Activated T-helper 1 cell treated with Interleukin-2 at 50 U/mL for 16 hours (primary cell): ENCODE results near the gene AUH.
"Not testable (repeated sequence)": the region's sequence is repeated elsewhere in the genome, so short reads cannot be mapped to it uniquely, and the experiment has no call there.

Source experiments
- DNase-seq: peaks from one replicate; pipeline ENCODE4 v3.0.0-alpha.2; 2020; ENCODE audit warnings: low read depth

The AUH gene

DNA sequence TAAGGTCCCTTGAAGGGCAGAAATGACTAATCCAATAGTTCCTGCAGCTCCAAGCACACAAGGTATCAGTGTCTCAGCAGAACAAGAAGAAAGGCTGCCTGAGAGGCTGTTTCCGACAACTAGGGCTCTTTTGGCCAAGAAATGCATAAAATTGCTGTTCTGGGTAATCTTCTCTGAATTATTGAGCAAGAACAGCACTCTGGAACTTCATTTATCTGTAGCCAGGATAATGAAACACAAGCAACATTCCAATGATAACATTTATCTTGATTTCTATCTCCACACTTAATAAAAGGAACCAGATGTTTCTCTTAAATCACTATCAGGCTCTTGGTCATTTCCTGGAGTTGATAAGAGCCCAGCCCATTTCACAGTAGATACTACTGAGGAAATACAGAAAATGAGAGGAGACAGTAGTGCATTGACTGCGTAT, 17.0 kb upstream of the AUH start:
- no peak for DNase-seq

GRCh38 chr9:91378054-91378453, 16.3 kb upstream of the AUH start:
- not testable (repeated sequence) for DNase-seq

GRCh38 chr9:91376239-91376638, 14.5 kb upstream of the AUH start:
- no peak for DNase-seq

DNA sequence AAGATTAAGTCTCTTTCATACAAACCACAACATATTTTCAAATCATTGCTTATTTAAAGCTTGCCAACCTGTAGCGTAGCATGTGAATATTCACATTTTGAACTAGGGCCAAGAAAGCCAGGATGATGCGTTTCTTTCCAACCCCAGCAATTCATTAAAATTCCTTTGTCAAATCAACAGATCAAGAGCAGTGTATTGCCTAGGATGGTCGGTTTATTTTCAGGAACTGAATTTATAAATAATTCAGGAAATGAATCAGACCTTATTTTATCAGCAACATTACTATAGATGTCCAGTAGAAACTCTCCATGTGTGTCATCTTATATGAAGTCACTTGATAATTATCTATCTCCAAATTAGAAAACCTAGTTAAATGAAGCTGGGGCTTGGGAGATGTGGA, 13.2 kb upstream of the AUH start:
- DNase-seq: no peak

DNA sequence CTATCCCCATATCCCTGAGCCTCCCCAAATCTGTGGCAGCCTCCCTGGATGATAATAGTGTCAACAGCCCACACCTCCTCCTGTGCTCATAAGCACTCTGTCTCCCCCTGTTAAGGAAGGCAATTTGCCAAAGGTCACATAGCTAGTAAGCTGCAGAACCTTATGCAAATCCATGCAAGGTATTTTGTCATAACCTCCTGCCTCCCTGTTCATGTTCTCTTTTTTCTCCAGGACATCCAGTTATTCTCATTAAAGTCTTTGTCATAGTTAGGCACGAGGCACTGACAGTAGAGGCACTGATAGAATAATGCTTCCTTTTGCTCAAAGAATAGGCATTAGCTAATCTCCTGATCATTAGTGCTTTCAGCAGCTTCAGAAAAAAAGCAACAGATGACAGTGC, 10.2 kb upstream of the AUH start:
- DNase-seq: no peak

DNA sequence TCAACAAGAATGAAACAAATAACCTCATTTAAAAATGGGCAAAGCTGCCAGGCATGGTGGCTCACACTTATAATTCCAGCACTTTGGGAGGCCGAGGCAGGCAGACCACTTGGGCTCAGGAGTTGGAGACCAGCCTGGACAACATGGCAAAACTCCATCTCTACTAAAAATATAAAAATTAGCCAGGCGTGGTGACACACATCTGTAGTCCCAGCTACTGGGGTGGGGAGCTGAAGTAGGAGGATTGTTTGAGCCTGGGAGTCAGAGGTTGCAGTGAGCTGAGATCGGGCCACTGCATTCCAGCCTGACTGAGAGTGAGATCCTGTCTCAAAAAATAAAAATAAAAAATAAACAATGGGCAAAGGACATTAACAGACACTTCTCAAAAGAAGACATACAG, 8.3 kb upstream of the AUH start:
- DNase-seq: not testable (repeated sequence)

GRCh38 chr9:91364702-91365101, 3.0 kb upstream of the AUH start:
- no peak for DNase-seq

DNA sequence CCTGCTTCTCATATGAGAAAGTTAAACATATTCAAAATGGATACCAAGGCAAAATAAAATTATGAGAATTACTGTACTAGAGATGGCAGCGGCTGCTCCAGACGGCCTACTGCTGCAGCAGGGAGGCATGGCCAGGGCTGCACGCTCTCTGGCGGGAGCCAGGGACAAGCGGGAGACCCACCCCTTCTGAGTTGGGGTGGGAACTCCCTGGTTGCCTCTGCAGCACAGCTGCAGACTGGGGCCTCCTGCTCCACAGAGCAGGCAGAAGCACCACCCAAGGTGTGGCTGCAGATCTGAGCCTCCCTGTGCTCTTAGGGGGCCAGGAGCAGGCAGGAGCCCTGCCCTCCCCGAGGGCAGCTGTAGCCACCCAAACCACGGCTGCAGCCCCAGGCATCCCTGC, 2.3 kb upstream of the AUH start:
- no peak for DNase-seq

GRCh38 chr9:91362051-91362611, 413 bp upstream of the AUH start:
- DNase-seq: no peak

- no peak for DNase-seq
Measured at GRCh38 chr9:91360551-91361290, 997 bp downstream of the AUH start.

DNA sequence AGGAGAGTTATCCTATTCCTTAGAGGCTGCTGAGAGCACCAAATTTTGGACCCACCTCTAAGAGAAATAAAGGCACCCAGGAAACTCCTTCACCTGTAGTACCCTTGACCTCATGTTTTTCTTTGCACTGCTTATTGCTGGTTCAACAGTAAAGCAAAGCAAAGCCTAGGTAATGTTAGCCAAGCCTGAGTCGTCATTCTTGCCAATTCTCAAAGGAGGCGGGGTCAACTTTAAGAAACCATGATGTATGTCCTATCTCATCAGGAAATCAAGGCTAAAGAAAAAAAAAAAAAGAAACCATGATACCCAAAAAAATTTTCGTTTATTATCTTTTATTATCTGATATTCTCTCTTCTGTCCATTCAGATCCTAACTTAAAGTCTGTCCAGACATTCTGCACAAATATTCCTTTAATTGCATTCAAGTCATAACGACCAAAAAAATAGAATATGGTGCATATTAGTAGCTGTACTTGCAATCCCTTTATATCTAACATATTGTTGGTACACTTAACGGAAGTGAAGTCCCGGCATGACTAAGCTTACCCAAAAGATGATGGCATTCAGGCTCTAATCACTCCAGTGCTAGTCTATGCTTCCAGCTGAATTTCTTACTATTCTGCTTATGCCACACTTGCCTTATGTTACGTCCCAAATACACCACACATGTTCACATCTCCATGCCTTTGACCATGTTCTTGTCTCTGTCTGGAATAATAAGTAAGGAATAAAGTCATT, 1.8 kb downstream of the AUH start:
- DNase-seq: no peak

- DNase-seq: no peak
Measured at GRCh38 chr9:91359083-91359482, 2.6 kb downstream of the AUH start.

DNA sequence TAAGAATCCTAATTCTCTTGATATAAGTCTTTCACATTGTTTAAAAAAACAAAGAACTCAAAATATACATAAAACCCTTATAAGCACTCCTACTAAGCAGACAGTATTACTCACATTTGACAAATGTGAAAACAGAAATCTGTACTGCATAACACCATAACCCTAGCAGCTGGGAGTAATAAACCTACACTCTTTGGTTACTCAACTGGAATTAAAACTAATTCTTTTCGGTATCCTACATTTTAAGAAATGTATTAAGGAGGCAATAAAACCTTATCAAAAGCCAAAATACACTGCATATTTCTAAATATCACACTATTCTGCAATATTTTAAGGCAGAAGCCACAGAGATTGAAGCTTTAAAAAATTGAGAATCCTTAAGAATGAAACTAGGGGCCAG, 6.8 kb downstream of the AUH start:
- no peak for DNase-seq

DNA sequence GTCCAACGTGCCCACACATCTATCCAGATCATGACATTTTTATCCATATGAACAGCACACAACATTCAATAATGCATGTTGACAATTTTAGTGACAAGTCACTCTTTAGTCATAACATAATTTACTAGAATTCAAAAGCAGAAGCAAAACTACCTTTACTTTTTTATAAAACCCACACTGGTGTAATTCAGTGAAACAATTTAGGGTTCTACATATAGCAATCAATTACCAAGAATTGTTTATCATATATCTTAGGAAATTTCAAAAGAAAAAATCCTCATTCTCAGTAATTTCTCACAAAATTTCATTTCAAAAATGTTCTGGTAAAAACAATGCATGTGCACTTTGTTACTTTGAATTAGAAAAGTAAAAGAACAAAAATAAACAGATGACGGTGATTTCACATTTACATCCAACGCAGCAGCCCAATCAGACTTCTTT, 12.6 kb downstream of the AUH start:
- no peak for DNase-seq

DNA sequence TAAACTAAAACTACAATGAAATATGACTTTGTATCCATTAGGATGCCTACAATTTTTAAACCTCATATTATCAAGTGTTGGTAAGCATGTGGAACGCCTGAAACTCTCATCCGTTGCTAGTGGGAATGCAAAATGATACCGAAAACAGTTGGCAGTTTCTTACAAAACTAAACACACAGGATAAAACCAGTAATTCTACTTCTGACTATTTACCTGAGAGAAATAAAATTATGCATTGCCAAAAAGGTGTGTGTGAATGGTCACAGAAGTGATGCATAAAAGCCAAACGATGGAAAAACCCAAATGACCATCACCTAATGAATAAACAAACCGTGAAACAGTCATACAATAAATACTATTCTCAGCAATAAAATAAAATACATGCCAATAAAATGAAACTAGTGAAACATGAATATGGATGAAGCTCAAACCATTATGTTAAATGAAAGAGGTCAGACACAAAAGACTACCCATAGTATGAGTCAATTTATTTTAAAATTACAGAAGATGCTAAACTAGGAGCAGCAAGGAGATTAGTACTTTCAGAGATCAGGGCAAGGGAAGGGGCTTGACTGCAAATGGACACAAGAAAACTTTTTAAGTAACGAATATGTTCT, 13.4 kb downstream of the AUH start:
- DNase-seq: no peak

GRCh38 chr9:91347377-91347776, 14.3 kb downstream of the AUH start:
- no peak for DNase-seq

GRCh38 chr9:91346644-91347043, 15.1 kb downstream of the AUH start:
- DNase-seq: no peak

DNA sequence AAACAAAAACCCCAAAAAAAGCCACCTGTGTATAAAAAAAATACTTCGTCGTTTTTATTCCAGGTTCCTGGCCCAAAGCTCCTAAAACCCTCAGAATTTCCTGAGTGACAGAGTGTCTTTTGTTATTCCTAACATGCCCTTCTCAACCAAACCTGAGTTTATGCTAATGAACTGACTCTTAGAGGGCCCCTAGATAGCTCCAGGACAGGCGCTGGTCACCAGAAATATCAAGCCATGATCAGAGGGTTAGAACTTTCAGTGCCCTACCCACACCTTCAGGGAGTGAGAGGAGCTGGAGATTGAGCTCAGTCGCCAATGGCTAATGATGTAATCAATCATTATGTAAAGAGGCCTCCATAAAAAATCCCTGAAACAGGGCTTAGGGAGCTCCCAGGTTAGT, 15.7 kb downstream of the AUH start:
- no peak for DNase-seq

GRCh38 chr9:91342575-91342974, 19.1 kb downstream of the AUH start:
- no peak for DNase-seq

- no peak for DNase-seq
Measured at GRCh38 chr9:91341749-91342148, 20.0 kb downstream of the AUH start.

- DNase-seq: no peak
Measured at GRCh38 chr9:91341258-91341746, 20.4 kb downstream of the AUH start.

DNA sequence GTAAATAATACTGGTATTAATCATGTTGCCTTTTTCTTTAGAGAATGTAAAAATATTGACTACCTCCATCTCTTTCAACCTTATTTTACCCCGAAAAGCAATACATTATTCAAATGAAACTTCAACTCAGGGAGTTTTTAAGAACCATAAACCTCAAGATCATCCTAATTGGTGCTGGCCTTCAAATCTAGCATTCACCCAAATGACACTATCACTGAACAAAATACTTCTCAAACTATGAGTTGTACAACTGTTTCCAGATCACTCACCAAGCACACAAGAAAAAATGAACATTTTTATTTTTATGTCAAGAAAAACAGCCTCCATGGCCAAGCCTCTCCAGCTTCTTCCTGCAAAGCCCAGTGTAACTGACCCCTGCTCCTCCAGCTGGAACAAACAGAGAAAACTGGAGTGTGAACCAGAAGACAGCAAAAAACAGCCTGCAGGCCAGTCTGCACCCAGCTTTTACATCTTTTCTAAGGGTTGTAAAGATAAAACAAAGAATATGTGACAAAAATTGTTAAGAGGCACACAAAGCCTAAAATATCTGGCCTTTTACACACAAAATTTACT, 21.2 kb downstream of the AUH start:
- no peak for DNase-seq
